ENCODE data around the gene DLX4. TPM values are rescaled to one million over a fixed set of nuclear protein-coding genes. Genes with fewer than 3 reads are reported as not detected.
A peak's percentile ranks its signal among the peaks of the same experiment; 100 is the strongest.

Gene DLX4
- total RNA-seq, 1 experiment from 2014 or later = 2.5 TPM

- Histone ChIP-seq H4K8ac (replicated peaks; ENCODE audit: insufficient read length, low read depth, low read length) (no peak overlapping the region), H4K20me1 (ENCODE audit: control insufficient read depth, insufficient read depth, insufficient read length) (no peaks in the 10 kb centered on the region), H2BK12ac (ENCODE audit: insufficient read length, low read depth, low read length) (no peak overlapping the region), H3K18ac (ENCODE audit: insufficient read length, low read depth, low read length) (no peak overlapping the region), H3T11ph (ENCODE audit: low read length) (no peak overlapping the region), H3K4me1 (ENCODE audit: insufficient read depth, low read length) (no peaks in the 10 kb centered on the region), H3K23ac (ENCODE audit: insufficient read length, low read depth, low read length) (no peak overlapping the region), H3K56ac (ENCODE audit: insufficient read length, low read depth, low read length) (no peak overlapping the region), H3K9ac (ENCODE audit: extremely low read depth, insufficient read length, low read length) (no peak overlapping the region), H3K9me3 (ENCODE audit: control insufficient read depth, low read depth, low read length) (no peaks in the 10 kb centered on the region), H2AFZ (ENCODE audit: low read length) (no peak overlapping the region), H3K27ac (ENCODE audit: insufficient read length, low read depth, low read length) (no peak overlapping the region), H4K5ac (ENCODE audit: insufficient read length, low read depth, low read length) (no peak overlapping the region), H2BK5ac (ENCODE audit: insufficient read length, low read length) (no peak overlapping the region), H2BK120ac (ENCODE audit: low read depth, low read length, poor library complexity, severe bottlenecking) (no peak overlapping the region), H2AK5ac (ENCODE audit: insufficient read length, low read length) (no peak overlapping the region), H3K23me2 (ENCODE audit: insufficient read length, low read depth, low read length, poor library complexity, severe bottlenecking) (no peaks in the 10 kb centered on the region), H3K4ac (ENCODE audit: low read depth, low read length) (no peak overlapping the region), H3K14ac (ENCODE audit: insufficient read depth, low read length) (no peak overlapping the region), H3K79me1 (ENCODE audit: insufficient read depth, low read depth, low read length, poor library complexity, severe bottlenecking) (no peaks in the 10 kb centered on the region), H3K27me3 (ENCODE audit: insufficient read depth, low read length) (peaks cover 26% of the 10 kb centered on the region), H4K91ac (ENCODE audit: insufficient read length, low read depth, low read length) (no peak overlapping the region), H3K79me2 (ENCODE audit: insufficient read depth, low read length) (no peaks in the 10 kb centered on the region), H2BK15ac (ENCODE audit: low read depth, low read length) (no peak overlapping the region), H2BK20ac (ENCODE audit: low read depth, low read length, poor library complexity, severe bottlenecking) (no peak overlapping the region), H3K4me2 (ENCODE audit: insufficient read depth, insufficient read length, low read length) (no peak overlapping the region)
- WGBS (ENCODE audit: extremely low coverage, insufficient read length, low lambda C conversion rate) = no CpG with 5 or more reads among the region's 8 CpGs
- peak; percentile 63 for DNase-seq
- no peak overlapping the region for H3K27ac Mint-ChIP-seq
- H3K36me3 Mint-ChIP-seq (ENCODE audit: insufficient read depth in 1 of 3, low read depth in 3 of 3) = no peaks in the 10 kb centered on the region; a peak in 1 of 7 replicates
- no peak for TF ChIP-seq CTCF (conservative IDR thresholded peaks at IDR 0.05)
- H3K9me3 Mint-ChIP-seq = peaks cover 0 to 6% of the 10 kb centered on the region in 2 experiments; a peak in 3 of 5 replicates
- H3K27me3 Mint-ChIP-seq (ENCODE audit: low read depth) = peaks cover 87% of the 10 kb centered on the region
- H3K4me3 Mint-ChIP-seq = no peak overlapping the region
- peaks cover 20 to 30% of the 10 kb centered on the region in 2 experiments for H3K4me1 Mint-ChIP-seq
Measured at GRCh38 chr17:49959183-49959935, 9.6 kb upstream of the DLX4 start.

All from H9 (cell line).